ENCODE measurements around the gene PALLD.
A peak's percentile ranks its signal among the peaks of the same experiment; 100 is the strongest.

The PALLD gene

GRCh38 chr4:168483811-168484210 lies 13.0 kb upstream of the PALLD start:
- no peak for TF ChIP-seq CTCF (IDR thresholded peaks at IDR 0.05; ENCODE audit: control insufficient read depth, insufficient read depth, low read depth, low read length, missing control alignments)
- H3K4me3 ChIP-seq (ENCODE audit: control insufficient read depth, low read depth, low read length) = no peak overlapping the region
- peak; percentile 61 for DNase-seq (ENCODE audit: low read depth)

GRCh38 chr4:168484626-168485025 lies 12.2 kb upstream of the PALLD start:
- no peak for TF ChIP-seq CTCF (IDR thresholded peaks at IDR 0.05; ENCODE audit: control insufficient read depth, insufficient read depth, low read depth, low read length, missing control alignments)
- no peak overlapping the region for H3K4me3 ChIP-seq (ENCODE audit: control insufficient read depth, low read depth, low read length)
- peak; percentile 88 for DNase-seq (ENCODE audit: low read depth)

GRCh38 chr4:168485156-168485910 lies 11.5 kb upstream of the PALLD start:
- H3K4me3 ChIP-seq (ENCODE audit: control insufficient read depth, low read depth, low read length) = no peak overlapping the region
- TF ChIP-seq CTCF (IDR thresholded peaks at IDR 0.05; ENCODE audit: control insufficient read depth, insufficient read depth, low read depth, low read length, missing control alignments) = no peak
- no peak for DNase-seq (ENCODE audit: low read depth)

- no peak for TF ChIP-seq CTCF (IDR thresholded peaks at IDR 0.05; ENCODE audit: control insufficient read depth, insufficient read depth, low read depth, low read length, missing control alignments)
- DNase-seq (ENCODE audit: low read depth) = no peak
- no peak overlapping the region for H3K4me3 ChIP-seq (ENCODE audit: control insufficient read depth, low read depth, low read length)
Observed at GRCh38 chr4:168486912-168487281, 10.0 kb upstream of the PALLD start.

- DNase-seq (ENCODE audit: low read depth) = no peak
- no peak for TF ChIP-seq CTCF (IDR thresholded peaks at IDR 0.05; ENCODE audit: control insufficient read depth, insufficient read depth, low read depth, low read length, missing control alignments)
- H3K4me3 ChIP-seq (ENCODE audit: control insufficient read depth, low read depth, low read length) = no peak overlapping the region
Observed at GRCh38 chr4:168487282-168488035, 9.4 kb upstream of the PALLD start.

- DNase-seq (ENCODE audit: low read depth) = no peak
- no peak for TF ChIP-seq CTCF (IDR thresholded peaks at IDR 0.05; ENCODE audit: control insufficient read depth, insufficient read depth, low read depth, low read length, missing control alignments)
- no peak overlapping the region for H3K4me3 ChIP-seq (ENCODE audit: control insufficient read depth, low read depth, low read length)
Observed at GRCh38 chr4:168488869-168489274, 8.0 kb upstream of the PALLD start.
